AML-193 (cell line): ENCODE measurements around the gene TSPAN32.
"Not testable (repeated sequence)": the region's sequence is repeated elsewhere in the genome, so short reads cannot be mapped to it uniquely, and the experiment has no call there.

ENCODE experiments used
- DNase-seq, 2 experiments: peaks; one replicate each; lab custom pipeline; 2025; lab: John Stamatoyannopoulos, UW

Gene TSPAN32

DNA sequence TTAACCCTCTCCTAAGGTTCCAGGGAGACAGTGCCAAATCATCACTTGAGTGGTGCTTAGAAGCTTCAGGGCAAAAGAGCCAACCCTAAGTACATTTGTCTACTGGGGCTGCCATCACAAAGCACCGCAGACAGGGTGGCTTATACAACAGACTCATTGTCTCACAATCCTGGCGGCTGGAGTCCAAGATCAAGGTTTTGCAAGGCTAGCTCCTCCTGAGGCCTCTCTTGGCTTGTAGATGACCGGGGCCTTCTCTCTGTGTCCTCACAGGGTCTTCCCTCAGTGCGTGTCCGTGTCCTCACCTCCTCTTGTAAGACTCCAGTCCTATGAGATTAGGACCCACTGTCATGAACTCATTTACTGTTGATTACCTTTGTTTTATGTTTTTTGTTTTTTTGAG lies 41.2 kb downstream of the TSPAN32 start:
- DNase-seq = no peak

DNA sequence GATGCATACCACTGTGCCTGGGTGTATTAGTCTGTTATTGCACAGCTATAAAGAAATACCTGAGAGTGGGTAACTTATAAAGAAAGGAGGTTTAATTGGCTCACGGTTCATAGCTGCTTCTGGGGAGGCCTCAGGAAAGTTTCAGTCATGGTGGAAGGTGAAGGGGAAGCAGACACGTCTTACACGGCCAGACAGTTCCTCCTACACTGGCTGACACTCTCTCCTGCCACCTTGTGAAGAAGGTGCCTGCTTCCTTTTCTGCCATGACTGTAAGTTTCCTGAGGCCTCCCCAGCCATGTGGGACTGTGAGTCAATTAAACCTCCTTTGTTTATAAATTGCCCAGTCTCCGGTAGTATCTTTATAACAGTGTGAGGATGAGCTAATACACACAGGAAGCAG lies 41.7 kb downstream of the TSPAN32 start:
- no peak for DNase-seq

GRCh38 chr11:2345050-2345449 lies 43.2 kb downstream of the TSPAN32 start:
- DNase-seq = no peak

DNA sequence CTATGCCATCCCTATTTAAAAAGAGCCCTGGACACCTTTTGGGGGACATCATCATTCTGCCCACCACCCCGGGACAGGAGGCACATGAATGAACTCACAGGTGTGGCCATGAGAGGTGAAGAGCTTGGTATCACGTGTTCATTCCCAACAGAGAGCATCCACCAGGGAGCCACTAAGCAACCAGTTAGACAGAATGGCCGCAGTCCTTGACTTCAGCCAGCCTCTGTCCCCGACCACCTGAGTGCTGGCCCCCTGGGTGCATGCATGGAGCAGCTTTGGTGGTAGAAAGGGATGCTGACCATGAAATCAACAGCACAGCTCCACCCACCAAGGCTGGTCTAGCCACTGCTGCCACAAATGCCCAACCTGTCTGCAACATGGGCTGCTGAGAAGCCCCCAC lies 44.2 kb downstream of the TSPAN32 start:
- no peak for DNase-seq

DNA sequence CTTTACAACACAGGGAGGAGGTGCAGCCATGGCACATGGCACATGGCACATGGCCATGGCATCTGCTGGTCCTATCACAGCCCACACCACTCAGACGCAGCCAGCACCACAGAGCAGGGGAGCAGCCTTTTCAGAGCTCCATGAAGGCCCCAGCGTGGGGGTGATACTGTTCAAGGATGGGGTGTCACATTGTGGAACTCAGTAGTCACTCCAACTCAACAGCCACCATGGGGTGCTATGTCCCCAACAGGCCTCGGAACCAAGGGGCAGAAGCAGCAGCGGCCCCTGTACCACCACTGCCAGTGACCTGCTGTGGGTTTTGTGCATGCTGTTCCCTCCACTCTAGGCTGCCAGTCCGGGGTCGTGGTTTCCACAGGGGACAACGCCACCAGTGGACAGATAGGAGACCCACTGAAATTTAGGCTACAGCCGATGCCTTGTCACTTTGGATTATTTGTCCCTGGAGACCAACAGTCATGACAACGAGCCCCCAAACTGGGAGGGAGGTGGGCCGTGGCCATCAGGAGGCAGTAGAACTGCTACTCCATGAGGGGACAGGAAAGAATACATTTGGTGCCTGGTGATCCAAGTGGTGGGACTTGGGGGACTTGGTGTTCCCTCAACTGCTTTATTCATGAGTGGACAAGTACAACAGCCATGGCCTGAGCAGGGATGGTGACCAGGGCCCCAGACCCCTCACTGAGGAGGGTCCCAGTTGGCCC lies 44.9 kb downstream of the TSPAN32 start:
- no peak for DNase-seq

- no peak for DNase-seq
These were observed 45.6 kb downstream of the TSPAN32 start for GRCh38 chr11:2347308-2347830.

- no peak for DNase-seq
These were observed 47.2 kb downstream of the TSPAN32 start for GRCh38 chr11:2348986-2349385.

DNA sequence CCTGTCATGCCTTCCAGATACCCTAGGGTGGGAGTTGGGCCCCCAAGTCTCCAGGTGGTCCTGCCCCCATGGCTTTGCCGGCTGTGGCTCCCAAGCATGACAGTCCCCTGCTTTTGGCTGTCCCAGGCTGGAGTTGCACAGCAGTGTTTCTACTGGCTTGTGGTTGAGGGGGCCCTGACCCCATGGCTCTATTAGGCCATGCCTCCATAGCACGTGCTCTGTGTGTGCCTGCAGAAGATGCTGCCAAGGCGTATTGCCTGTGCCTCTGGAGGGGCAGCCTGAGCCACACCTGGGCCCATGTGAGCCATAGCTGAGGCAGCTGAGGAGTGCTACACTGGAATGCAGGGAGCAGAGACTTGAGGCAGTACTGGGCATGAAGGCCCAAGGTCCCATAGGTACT lies 49.9 kb downstream of the TSPAN32 start:
- no peak for DNase-seq

DNA sequence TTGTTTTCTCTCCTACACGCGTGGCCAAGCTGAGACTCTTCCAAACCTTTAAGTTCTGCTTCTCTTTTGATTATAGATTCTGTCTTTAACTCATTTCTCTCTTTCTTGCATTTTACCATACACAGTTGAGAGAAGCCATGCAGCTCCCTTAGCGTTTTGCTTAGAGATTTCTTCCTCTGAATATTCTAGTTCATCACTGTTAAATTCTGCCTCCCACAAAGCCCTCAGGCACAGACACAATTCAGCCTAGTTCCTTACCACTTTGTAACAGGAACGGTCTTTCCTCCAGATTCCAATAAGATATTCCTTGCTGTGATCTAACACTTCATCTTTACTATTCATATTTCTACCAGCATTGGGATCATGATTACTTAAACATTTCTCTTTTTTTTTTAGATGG lies 50.6 kb downstream of the TSPAN32 start:
- no peak for DNase-seq

- no peak for DNase-seq
These were observed 53.3 kb downstream of the TSPAN32 start for GRCh38 chr11:2355000-2355644.

GRCh38 chr11:2357246-2357645 lies 55.4 kb downstream of the TSPAN32 start:
- DNase-seq = no peak

GRCh38 chr11:2357651-2358050 lies 55.8 kb downstream of the TSPAN32 start:
- DNase-seq = not testable (repeated sequence)

DNA sequence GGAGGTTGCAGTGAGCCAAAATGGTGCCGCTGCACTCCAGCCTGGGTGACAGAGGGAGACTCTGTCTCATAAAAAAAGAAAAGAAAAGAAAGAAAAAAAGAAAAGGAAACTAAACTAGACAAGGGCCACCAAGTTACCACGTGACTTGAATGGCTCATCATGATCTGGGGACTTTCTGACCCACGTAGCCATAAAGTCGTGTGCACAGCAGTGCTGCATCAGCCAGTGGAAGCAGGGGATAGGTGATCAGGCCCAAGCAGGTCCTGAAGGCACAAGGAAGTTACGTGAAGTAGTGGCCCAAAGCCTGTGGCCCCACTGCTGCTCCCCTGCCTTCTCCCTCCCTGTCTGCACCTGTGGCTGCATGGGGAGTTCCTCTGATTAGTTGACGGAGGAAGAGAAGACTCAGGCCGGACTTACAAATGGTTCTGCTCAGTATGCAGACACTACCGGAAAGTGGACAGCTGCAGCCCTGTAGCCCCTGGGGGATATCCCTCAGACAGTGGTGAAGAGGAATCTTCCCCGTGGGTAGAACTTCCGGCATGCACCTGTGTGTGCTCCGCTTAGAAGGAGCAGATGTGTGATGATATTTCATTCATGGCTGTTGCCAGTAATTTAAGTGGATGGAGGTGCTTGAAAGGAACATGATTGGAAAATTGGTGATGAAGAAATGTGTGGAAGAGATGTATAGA lies 57.1 kb downstream of the TSPAN32 start:
- DNase-seq = no peak

DNA sequence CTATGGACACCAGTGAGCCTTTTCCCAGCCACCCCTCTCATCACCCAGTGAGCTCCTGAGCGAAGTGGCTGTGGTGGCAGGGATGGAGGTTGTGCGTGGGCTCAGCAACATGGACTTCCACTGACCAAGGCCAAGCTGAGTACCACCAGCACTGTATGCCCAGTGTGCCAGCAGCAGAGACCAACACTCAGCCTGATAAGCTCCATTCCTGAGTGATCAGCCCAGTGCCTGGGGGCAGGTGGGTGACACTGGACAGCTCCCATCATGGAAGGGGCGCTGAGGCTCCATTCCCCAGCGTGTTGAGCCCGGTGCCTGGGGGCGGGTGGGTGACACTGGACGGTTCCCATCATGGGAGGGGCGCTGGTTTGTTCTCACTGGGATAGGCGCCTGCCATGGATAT lies 57.7 kb downstream of the TSPAN32 start:
- no peak for DNase-seq

DNA sequence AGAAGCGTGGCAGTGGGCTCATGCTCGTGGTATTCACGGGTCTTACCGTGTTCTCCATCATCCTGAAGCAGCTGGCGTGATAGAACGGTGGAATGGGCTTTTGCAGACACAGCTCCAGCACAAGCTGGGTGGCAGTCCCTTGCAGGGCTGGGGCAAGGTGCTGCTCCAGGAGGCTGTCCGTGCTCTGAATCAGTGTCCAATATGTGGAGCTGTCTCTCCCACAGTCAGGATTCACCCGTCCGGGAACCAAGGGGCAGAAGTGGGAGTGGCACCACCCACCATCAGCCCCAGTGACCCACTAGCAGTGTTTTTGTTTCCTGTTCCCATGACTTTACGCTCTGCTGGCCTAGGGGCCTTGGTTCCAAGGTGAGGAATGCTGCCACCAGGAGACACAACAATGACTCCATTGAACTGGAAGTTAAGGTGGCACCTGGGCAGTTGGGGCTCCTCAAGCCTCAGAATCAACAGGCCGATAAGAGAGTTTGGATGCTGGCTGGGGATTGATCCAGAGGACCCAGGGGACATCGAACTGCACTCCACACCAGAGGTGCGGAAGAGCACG lies 58.3 kb downstream of the TSPAN32 start:
- no peak for DNase-seq

DNA sequence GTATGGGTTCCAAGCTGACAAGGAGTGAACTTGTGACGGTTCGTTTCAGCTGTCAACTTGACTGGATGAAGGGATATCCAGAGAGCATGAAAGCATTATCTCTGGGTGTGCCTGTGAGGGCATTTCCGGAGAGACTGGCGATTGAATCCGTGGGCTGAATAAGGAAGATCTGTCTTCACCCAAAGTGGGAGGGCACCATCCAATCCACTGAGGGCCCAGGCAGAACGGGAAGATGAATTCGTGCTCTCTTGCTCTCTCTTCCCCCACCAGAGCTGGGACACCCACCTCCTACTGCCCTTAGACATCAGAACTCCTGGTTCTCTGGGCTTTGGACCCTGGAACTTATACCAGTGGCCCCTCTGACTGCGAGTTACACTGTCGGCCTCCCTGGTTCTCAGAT lies 59.8 kb downstream of the TSPAN32 start:
- no peak for DNase-seq

DNA sequence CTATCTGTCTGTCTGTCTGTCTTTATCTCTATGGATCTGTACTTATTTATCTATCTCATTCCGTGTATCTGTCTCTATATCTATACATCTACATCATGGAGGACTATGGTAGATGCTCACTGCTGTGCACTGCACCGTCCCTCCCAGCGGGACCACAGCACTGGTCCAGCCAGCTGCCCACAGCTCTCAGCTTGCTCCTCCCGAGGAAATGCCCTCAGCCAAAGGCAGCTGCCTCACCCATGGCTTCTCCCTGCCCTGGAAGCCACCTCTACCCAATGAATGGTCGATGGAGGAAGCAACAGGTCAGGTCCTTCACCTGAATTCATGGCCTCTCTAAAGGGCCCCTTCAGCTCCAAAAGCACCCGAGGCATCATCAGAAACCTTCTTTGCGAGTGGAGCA lies 60.6 kb downstream of the TSPAN32 start:
- DNase-seq = no peak

- DNase-seq = no peak
These were observed 61.3 kb downstream of the TSPAN32 start for GRCh38 chr11:2363130-2363529.

- no peak for DNase-seq
These were observed 62.0 kb downstream of the TSPAN32 start for GRCh38 chr11:2363577-2364370.

GRCh38 chr11:2364386-2364785 lies 62.6 kb downstream of the TSPAN32 start:
- not testable (repeated sequence) for DNase-seq

- DNase-seq = no peak
These were observed 63.9 kb downstream of the TSPAN32 start for GRCh38 chr11:2365571-2366210.
